ENCODE measurements around the gene KRT26. TPM values are rescaled to one million over a fixed set of nuclear protein-coding genes. Genes with fewer than 3 reads are reported as not detected.

Gene KRT26
- total and polyA plus RNA-seq, 12 donors: not detected

DNA sequence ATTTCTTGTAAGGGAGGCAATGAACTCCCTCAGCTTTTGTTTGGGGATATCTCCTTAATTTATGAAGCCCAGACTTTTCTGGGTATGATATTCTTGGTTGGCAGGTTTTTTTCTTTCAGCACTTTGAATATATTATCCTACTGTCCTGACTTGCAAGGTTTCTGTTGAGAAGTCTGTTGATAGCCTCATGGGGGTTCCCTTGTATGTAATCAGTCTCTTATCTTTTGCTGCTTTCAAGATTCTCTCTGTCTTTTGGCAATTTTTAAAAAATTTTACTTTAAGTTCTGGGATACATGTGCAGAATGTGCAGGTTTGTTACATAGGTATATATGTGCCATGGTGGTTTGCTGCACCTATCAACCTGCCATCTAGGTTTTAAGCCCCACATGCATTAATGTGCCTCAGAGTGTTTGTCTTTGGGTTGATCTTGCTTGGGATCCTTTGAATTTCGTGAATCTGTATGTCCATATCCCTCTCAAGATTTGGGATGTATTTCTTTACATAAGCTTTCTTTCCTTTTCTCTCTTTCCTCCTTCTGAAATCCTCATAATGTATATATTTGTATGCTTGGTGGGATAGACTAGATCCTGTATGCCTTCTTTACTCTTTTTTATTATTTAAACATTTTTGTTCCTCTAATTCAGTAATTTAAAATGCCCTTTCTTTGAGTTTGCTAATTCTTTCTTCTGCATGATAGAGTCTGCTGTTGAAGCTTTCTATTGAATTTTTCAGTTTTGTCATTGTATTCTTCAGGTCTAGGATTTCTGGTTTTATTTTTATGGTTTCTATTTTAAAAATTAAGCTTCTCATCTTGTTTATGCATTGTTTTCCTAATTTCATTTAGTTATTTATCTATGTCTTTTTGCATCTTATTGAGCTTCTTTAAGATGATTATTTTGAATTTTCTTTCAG lies 11.6 kb downstream of the KRT26 start:
- no peak for DNase-seq
- Histone ChIP-seq H3K4me1 (no peaks in the 10 kb centered on the region), H3K36me3 (no peaks in the 10 kb centered on the region), H3K27me3 (peaks cover 0 to 10% (median 0%) of the 10 kb centered on the region in 7 donors), H3K27ac (no peak overlapping the region), H3K9me3 (peaks cover 0 to 80% (median 22%) of the 10 kb centered on the region in 11 donors), H3K4me3 (no peak overlapping the region)
- intact Hi-C loops (cut with DNase I): loop anchor here in 1 of 10 donors (10.0 kb wide), 1 partner anchor 64 kb away; the partner anchor contains the start of gene KRT10
- ATAC-seq: no peak
- TF ChIP-seq, protein P1, sequence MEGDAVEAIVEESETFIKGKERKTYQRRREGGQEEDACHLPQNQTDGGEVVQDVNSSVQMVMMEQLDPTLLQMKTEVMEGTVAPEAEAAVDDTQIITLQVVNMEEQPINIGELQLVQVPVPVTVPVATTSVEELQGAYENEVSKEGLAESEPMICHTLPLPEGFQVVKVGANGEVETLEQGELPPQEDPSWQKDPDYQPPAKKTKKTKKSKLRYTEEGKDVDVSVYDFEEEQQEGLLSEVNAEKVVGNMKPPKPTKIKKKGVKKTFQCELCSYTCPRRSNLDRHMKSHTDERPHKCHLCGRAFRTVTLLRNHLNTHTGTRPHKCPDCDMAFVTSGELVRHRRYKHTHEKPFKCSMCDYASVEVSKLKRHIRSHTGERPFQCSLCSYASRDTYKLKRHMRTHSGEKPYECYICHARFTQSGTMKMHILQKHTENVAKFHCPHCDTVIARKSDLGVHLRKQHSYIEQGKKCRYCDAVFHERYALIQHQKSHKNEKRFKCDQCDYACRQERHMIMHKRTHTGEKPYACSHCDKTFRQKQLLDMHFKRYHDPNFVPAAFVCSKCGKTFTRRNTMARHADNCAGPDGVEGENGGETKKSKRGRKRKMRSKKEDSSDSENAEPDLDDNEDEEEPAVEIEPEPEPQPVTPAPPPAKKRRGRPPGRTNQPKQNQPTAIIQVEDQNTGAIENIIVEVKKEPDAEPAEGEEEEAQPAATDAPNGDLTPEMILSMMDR (IDR thresholded peaks at IDR 0.05): no peak
- 14 to 29% methylated on average over 1 of the region's 1 CpG for WGBS, 2 donors

DNA sequence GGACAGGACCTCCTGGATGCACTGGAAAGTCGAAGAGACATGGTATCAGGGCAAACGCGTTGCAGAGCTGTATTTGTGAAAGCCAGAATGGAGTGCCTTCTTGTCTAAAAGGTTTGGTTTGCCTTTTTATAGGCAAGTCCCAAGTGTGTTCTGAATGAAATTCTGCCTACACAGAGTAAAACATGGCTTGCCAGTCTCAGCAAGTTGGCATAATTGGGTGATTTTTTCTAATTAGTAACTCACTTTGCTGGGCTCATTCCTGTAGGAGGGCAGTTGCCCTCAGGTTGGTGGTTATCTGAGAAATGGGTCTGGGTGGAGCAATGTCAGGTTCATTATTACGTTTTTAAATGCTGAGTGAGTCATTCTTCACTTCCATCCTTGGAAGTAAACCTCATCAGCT lies 16.8 kb downstream of the KRT26 start, which contains the start of gene KRT25:
Gene KRT25, minus strand, starts transcription at position 101 of the 400 bp plus-strand sequence. Its CDS starts 60 bp downstream, at position 41.
- intact Hi-C loops (cut with DNase I): no loop called here
- TF ChIP-seq, protein P1 (IDR thresholded peaks at IDR 0.05): no peak
- H3K9me3 ChIP-seq: peaks cover 0 to 37% (median 8%) of the 10 kb centered on the region in 11 donors
- no peak within 1 kb of the TSS for H3K4me3 ChIP-seq
- no peaks in the 10 kb centered on the region for H3K4me1 ChIP-seq
- no peaks in the 10 kb centered on the region for H3K36me3 ChIP-seq
- DNase-seq: no peak
- 69 to 74% methylated on average over 4 of the region's 4 CpGs for WGBS, 2 donors
- no peak for ATAC-seq
- no peak within 1 kb of the TSS for H3K27ac ChIP-seq
- peaks cover 0 to 35% (median 0%) of the 10 kb centered on the region in 7 donors for H3K27me3 ChIP-seq

DNA sequence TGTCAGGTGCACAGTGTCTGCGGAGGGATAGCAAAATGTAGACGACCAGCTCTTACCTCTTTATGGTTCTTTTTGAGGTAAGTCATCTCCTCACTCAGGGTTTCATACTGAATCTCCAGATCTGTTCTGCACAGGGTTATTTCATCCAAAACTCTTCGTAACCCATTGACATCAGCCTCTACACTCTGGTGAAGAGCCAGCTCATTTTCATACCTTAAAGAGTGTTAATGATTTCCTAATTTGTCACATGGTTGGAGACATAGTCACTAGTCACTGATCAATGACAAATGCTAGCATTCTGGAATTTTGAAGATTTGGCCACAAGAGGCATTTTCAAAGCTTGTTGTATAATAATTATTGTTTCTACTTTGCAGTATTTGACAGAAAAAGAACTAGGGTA lies 18.2 kb downstream of the KRT26 start:
- H3K36me3 ChIP-seq: no peaks in the 10 kb centered on the region
- 92 to 96% methylated on average over 3 of the region's 3 CpGs for WGBS, 2 donors
- no peak overlapping the region for H3K4me3 ChIP-seq
- H3K9me3 ChIP-seq: peaks cover 0 to 24% (median 2%) of the 10 kb centered on the region in 11 donors
- peaks cover 0 to 40% (median 4%) of the 10 kb centered on the region in 7 donors for H3K27me3 ChIP-seq
- H3K4me1 ChIP-seq: no peaks in the 10 kb centered on the region
- H3K27ac ChIP-seq: no peak overlapping the region
- DNase-seq (no peak), ATAC-seq (no peak)
- TF ChIP-seq, protein P1 (IDR thresholded peaks at IDR 0.05): no peak
- intact Hi-C loops (cut with DNase I): no loop called here

DNA sequence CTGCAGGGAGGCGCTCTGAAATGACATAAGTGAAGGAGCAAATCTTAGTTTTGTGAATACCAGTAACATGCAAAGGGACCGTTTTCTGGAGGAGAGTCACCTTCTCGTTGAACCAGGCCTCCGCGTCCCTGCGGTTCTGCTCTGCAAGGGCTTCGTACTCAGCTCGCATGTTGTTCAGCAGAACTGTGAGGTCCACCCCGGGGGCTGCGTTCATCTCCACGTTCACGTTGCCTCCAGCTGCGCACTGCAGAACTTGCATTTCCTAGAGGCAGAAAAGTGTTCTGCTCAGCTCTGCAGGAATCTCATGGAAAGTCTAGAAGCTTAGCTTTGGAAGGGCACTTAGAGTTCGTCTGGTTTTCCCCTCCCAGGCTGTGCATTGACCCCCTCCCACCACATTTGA lies 20.9 kb downstream of the KRT26 start:
- Histone ChIP-seq H3K36me3 (no peaks in the 10 kb centered on the region), H3K9me3 (peaks cover 0 to 6% (median 0%) of the 10 kb centered on the region in 11 donors), H3K4me3 (no peak overlapping the region), H3K4me1 (no peaks in the 10 kb centered on the region), H3K27me3 (peaks cover 0 to 47% (median 10%) of the 10 kb centered on the region in 7 donors), H3K27ac (no peak overlapping the region)
- 82 to 87% methylated on average over 14 of the region's 14 CpGs for WGBS, 2 donors
- ATAC-seq (no peak), DNase-seq (no peak)
- TF ChIP-seq, protein P1 (IDR thresholded peaks at IDR 0.05): no peak
- intact Hi-C loops (cut with DNase I): no loop called here

Measured in heart right ventricle (tissue), 16 donors.